Hematopoietic multipotent progenitor cell treated with erythropoietin and hydrocortisone succinate and interleukin-3 and kit ligand, for 17 days (in vitro differentiated cells): ENCODE data around the gene GBX2.
"Not testable (repeated sequence)": the region's sequence is repeated elsewhere in the genome, so short reads cannot be mapped to it uniquely, and the experiment has no call there.

Experiments used
- DNase-seq: peaks from one replicate; pipeline ENCODE4 v3.0.0-alpha.2; 2015; ENCODE audit warnings: low spot score

GBX2 gene

DNA sequence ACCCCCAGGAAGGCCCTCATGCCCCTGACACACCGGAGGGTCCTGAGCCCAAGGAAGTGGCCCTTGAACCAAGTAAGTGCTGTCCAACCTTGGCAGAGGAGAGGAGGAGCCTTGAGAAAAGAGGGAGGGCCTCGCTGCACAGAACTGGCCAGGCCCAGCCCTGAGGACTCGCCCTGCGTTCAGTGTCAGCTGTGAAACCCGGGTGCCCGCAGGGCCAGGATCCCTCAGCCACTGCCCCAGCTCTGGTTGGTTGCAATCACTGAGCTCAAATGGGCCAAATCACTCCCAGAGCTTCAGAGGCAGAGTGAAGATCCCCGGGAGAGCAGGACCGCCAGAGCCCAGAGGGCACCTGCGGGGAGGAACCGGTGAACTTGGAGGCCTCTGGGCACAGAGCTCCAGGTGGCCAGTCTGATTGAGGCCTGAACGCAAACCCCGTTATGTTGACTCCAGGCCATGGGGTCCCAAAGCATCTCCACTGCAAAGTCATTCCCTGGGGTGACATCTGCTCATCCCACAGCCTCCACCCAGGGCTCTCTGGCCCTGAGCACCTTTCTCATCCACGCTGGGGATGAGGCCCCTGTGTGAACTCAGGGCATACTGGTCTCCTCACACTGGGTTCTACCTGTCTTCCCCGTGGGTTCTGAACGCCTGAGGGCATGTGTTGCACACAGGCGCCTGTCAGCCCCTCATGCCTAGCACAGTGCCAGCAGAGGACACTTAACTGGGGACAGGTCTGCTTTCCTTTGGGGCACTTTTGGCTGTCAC, 11.9 kb downstream of the GBX2 start:
- DNase-seq = no peak

DNA sequence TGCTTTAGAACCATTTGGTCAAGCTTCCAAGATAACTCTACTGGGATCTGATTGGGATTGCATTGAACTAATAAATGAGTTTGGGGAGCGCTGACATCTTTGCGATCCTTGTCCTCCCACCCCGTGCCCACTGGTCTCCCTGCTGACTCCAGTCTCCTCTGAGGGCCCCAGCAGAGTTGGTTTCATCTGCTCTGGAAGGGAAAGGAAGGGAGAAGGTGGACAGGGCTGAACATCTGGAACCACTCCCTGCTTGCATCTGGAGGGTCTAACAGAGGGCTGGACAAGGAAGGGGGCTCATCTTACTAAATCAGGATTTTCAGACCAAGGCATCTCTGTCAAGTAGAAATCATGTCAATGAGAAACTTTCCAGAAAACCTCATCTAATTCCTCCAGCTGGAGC, 12.8 kb downstream of the GBX2 start:
- DNase-seq = no peak

DNA sequence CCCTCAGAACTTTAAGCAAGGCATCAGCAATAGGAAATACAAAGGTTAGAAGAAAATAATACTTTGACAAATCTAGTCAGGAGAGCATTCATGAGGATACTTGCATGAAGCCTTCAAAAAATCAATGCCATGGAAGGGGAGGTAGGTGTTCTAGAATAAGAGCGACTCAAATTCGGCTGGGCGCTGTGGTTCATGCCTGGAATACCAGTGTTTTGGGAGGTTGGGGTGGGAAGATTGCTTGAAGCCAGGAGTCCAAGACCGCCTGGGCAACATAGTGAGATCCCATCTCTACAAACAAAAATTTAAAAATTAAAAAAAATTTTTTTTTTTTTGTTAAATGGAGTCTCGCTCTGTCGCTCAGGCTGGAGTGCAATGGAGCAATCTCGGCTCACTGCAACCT, 21.8 kb downstream of the GBX2 start:
- DNase-seq = no peak

DNA sequence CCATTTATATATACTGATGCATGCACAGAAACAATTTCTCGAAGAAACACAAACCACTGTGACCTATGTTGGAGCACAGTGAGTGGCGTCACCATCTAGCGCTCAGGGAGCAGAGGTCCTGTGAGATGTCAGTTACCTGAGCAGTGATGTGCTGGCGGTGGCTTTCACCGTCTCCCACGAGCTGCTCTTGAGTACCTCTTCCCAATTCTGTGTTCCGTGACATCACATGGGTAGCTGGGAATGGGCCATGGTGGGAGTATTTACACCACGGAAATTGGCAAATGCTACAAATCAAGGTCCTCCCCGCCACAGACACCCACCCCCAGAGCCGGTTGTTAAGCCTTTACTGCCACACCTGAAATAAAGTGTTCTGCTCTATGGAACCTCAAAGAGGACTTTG, 24.4 kb downstream of the GBX2 start:
- no peak for DNase-seq

DNA sequence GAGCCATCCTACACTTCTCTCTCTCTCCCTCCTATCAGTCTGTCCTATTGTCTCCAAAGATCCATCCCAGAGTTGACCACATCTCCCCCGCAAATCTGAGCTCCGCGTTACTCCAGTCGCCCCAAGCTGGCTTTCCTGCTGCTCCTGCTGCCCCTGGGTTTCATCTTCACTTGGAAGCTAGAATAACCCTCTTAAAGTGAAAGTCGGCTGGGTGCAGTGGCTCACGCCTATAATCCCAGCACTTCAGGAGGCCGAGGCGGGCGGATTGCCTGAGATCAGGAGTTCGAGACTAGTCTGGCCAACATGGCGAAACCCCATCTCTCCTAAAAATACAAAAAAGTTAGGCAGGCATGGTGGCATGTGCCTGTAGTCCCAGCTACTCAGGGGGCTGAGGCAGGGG, 26.6 kb downstream of the GBX2 start:
- not testable (repeated sequence) for DNase-seq

DNA sequence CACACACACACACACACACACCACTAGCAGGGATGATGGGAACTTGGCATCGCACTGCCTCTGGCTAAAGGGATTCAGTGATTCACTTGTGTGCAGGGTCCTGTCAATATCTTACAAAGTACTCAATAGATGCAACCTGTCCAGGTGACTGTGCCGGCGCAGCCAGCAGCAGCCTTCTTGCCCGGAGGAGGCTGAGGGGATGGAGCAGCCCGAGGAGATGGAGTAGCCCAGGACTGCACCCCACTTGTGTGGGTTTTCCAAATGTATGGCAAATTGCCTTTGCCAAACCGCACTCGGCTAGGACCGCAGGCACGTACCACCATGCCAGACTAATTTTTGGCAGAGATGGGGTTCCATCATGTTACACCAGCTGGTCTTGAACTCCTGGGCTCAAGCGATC, 31.1 kb downstream of the GBX2 start:
- no peak for DNase-seq

DNA sequence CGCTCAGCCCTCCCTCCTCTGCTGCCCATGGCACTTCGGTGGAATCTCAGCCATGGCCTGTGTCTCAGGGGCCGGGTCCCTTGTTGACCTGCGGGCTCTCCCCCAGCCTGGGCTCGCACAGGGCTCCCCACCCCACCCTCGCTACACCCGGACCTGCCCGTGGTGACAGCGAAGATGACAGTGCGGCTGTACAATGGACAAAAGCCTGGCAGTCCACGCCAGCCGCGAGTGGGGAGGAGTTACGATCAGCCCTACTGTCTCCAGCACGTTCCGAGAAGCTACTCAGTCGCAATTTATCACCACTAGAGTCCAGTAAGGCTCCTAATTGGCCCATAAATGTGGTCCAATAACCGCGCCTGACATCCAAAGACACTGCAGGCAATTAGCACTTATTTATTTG, 31.6 kb downstream of the GBX2 start:
- no peak for DNase-seq

DNA sequence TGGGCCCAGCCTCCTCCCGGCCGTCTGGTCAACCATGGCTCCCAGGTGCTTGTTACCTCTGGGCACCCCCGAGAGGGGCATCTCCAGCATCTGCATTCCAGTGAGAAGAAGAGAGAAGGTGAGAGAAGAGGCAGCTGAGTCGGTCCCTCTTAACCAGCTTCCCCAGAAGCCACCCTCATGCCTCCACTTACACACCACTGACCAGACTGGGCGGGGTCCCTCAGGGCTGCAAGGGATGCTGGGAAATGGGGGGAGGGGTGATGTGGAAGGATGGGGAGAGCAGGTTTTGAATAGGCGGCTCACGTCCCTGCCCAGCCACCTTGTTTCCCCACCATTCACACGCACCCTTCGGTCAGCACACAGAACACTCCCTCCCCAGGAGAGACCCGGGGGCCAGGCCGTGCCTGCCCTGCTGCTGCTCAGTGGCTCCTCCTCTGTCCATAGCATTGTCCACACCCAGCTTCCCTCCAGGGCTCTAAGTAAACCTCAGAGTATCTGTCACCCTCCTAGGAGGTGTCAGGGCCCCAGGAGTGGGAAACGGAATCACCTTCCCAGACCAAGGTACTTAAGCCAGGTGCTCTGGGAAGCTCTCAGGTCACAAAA, 34.7 kb downstream of the GBX2 start:
- no peak for DNase-seq

DNA sequence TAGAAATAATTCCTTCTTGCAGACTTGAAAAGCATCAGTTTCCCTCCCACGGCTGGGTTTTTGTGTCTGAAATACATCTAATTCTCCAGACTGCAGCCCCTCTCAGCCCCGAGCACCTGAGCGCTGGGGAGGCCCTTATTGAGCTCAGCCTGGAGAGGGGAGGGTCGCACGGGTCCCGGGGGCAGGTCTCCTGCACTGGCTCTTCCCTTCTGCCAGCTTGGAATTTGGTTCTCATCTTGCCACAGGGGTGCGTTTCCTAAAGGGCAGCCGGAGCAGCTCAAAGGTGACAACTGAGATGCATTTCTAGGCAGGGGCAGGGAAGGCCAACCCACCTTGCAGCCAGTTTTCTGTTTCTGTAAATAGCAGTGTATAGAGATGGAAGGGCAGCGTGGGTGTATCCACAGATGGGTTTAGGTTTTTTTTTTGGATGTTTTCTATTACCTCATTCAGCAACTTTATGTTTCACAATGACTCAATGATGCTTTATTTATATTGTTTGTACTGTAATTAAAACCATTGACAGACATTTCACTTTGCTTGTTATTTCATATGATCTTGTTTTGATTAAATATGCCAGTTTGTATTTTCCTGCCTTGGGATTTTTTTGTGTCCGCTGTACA, 37.0 kb downstream of the GBX2 start:
- no peak for DNase-seq

DNA sequence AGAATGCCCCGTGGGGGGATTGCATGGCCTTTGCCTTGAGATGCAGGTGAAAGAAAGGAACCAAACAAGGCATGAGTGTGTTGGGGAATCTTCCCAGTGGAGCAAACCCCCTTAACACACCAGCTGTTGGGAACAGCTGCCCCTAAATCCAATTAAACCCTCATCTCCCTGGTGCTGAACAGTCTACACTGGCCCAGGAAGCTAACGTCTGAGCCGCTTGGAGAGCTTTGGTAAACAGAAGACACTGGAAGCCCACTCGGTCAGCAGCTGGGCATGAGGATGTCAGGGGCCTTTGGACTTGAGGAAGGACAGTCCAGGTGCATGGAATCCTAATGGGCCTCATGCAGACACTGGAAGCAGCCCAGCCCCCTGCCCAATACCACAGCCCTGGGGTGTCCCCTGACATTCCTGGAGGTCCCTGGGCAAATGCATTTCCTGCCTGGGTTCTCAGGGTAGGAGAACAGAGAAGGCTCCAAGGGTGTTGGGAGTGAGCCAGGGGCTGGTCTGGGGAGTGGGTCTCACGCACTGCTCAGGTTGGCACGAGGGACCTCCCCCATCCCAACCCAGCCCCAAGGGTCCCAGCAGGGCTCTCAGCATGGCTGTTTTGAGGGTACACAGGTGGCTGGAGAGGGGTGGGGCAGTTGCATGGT, 37.7 kb downstream of the GBX2 start:
- DNase-seq = no peak

DNA sequence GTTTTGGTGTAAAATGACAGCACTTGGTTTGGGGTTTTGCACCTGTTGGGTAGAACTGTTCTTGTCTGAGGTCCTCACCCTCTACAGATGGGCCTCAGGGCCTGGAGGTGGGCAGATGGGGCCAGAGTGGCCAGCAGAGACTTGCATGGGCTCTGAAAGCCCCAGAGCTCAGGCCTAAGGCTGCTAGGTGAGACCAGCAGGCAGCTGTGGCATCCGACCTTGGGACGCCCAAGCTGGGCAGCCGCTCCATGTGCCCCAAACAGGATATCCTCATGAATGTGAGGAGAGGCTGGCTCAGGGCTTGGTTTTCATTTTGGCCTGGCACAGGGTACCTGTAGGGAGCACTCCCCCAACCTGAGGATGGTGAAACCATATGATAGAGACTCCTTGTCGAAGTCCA, 38.3 kb downstream of the GBX2 start:
- no peak for DNase-seq

DNA sequence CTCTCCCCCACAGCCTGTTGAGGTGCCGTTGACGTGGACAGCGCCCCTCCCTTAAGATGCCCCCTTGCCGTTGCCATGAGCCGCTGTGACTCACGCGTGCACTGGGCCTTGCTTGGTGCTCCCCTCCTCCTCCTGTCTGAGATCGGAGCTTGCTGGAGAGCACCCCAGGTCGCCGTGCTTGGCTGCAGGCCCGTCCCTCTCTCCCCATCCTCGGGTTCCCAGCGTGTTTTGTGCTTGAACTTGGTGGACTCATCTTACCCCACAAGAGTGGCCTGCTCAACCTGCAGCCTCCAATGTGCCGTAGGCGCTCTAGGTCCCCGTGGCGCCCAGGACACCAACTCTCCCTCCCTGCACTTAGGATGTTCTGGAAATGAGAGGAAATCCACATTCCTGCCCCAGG, 39.9 kb downstream of the GBX2 start:
- DNase-seq = no peak

DNA sequence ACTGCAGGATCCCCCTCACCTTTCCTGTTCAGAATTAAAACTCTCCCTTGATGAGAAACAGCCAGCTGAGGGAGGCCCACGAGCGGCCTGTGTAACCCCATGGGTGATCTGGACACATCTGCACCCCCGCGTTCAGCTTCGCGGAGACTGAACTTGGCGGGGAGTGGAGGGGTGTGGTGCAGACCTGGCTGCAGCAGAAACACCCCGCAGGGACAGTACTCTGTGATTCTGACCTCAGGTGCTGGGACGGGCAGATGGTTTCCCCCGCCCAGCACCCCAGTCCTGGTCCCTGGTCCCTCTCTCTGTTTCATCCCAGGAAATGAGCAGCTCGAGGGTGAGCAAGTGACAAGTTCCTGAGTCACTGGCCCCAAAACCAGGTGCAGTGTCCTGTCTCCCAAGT, 41.2 kb downstream of the GBX2 start:
- DNase-seq = no peak

DNA sequence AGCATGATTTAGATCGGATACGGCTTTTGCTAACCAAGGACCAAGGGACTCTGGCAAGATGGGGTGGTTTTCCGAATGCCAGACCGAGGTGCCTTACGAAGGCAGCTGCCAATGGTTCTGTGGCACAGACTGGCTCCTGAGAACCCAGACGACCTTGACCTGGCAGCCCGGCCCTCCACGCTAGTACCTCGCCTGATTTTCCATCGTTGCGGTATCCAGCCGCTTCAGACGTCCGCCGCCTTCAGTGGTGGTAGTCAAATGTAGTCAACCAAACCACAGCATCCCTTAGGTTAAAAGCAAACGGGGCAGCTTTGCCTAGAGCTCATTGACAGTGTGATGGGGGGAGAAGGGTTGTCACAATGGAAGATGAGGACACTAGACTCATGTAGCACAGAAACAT, 42.6 kb downstream of the GBX2 start:
- no peak for DNase-seq

DNA sequence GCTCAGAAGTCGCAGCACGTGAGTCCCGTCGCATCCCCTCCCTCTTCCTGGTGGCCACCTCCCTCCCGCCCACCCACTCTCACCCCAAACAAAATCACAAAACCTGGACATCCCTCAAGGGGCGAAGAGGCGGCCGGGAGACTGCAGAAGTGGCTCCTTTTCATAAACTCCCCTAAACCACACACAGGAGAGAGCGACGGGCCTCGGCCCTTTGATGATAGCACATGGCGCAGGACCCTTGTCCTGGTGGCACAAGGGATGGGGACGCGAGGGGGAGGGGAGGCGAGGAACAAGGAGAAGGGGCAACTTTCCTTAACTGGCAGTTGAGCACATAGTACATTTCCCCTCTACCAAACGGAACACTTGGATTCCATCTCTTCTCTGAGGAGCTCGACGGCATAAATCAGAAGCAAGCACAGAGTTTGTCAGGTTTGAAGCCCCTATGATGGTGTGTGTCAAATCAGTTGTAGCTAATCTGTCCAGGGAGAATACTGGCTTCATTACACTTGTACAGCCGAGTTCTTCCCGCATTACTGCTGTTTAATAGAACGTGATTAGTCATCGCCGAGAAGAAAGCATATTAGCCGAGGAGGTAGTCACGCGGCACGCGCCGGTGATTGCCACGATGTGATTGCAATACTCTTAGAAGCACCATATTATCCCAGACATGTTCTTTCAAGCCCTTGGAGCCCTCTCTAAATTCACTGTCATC, 43.8 kb downstream of the GBX2 start:
- no peak for DNase-seq

DNA sequence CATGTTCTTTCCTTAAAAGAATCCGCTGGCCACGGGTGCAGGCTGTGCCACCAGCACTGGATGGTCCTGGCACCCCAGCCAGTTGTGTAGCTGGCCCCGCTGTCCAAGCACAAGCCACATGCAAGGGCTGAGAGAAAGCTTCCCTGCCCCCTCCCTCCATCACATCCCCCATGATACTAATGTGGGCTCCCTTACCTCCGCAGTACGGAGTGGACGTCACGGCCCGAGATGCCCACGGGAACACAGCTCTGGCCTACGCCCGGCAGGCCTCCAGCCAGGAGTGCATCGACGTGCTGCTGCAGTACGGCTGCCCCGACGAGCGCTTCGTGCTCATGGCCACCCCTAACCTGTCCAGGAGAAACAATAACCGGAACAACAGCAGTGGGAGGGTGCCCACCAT, 44.5 kb downstream of the GBX2 start:
- no peak for DNase-seq

DNA sequence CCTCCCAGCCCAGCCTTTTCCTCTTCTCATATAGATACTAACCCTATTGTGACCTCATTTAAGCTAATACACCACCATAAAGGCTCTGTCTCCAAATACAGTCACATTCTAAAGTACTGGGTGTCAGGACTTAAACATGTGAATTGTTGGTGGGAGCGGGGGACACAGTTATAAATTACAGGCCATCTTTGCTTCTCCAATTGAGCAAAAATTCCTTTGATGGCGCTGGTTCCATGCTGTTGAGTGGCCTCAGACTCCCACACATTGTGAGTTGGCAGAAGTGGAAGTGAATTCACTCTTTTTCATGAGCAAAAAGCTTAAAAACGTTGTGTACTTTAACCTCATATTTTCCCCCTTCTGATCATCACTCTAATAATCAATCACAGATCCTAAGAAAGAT, 46.0 kb downstream of the GBX2 start:
- no peak for DNase-seq

DNA sequence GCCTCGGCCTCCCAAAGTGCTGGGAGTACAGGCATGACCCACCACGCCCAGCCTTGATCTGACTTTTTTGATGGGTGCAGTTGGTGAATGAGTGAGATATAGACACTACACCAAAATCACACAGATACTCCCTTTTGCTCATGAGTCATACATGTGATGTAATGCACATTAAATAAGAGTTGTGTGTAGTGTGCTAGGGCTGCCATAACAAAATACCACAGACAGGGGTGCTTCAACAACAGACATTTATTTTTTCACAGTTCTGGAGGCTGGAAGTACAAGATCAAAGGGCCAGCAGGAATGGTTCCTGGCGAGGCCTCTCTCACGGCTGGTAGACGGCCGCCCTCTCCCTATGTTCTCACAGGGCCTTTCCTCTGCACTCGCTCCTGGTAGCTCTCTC, 46.6 kb downstream of the GBX2 start:
- DNase-seq = no peak

DNA sequence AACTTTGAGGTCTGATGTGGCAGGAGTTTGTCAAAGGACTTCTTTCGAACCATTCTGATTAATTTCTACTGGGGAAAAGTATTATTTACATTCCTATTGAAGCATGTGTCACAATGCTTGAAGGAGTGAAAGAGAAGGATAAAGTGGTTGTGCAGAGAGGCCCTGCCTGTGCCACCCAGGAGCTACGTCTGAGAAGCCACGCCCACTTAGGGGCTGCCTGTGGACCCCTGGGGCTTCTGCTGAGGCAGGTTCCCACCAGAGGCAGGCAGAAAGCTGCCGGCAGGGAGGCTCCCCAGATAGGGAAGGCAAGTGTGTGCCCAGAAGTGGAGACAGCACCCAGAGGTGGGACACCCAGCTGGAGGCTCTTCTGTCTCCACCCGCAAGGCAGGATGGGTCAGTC, 47.4 kb downstream of the GBX2 start:
- no peak for DNase-seq

DNA sequence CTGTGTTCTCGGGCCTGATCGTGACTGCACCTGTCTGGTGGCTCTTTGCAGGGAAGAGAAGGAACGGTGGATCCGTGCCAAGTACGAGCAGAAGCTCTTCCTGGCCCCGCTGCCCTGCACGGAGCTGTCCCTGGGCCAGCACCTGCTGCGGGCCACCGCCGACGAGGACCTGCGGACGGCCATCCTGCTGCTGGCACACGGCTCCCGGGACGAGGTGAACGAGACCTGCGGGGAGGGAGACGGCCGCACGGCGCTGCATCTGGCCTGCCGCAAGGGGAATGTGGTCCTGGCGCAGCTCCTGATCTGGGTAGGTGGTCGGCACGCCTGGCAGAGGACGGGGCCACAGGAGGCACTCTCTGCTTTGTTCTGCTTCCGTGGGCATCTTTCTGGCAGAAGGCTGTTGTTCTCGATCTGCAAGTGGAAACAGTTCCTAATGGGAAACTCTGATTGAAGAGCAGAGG, 48.0 kb downstream of the GBX2 start:
- DNase-seq = no peak

DNA sequence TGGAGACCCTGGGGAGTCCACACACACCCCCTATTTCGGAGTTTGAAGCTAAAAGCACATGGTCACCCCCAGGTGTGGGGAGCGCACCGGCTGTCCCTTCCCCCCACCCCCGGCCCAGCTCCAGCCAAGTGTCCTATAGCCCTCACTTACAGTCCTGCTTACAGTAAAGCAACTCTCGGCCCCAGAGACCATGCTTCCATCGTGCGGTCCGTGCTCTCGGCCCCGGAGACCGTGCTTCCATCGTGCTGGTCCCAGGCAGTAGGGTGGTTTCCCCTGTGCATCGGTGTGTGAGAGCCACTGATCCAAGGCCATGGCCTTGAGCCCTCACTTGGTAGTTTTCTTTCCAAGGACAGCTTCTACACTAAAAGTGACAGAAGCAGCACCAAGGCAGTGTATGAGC, 48.7 kb downstream of the GBX2 start:
- no peak for DNase-seq

DNA sequence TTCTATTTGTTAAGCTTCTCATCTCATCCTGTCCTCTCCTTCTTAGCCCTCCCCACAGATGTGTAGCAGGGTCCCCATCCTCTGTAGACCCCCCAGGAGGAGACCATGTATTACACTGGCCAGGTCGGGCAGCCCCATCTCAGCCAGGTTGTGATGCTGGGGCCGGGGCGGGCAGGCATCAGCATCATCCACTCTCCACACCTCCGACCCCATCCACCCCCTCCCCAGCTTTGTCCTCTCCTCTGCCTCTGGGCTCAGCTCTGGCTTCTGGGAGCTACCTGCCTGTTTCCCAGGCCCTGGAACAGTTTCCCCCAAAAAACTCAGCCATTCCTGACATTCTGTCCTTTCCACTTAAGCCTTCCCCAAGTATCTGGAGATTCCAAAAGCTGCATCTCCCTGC, 49.2 kb downstream of the GBX2 start:
- DNase-seq = no peak
